HepG2 (cell line): ENCODE measurements around the gene GAPT.

ENCODE experiments used
- CTCF ChIP-seq: sonication (generic); formaldehyde crosslinking; IDR thresholded peaks from 2 replicates; pipeline ENCODE4 v1.5.0; 2020; ENCODE audit warnings: mild to moderate bottlenecking, missing genetic modification reagents, moderate library complexity
- HNRNPK ChIP-seq: fragments of 200-400 bp; formaldehyde crosslinking; IDR thresholded peaks from 2 replicates; pipeline ENCODE4 v1.6.1; 2018; ENCODE audit warnings: low read length, low read depth, moderate library complexity, mild to moderate bottlenecking; ENCODE audit not compliant: poor library complexity, severe bottlenecking
- THAP9 ChIP-seq: sonication (generic); formaldehyde crosslinking; IDR thresholded peaks from 2 replicates; pipeline ENCODE4; 2020; ENCODE audit warnings: missing genetic modification reagents, mild to moderate bottlenecking, borderline replicate concordance
- ZNF260 ChIP-seq: sonication (generic); formaldehyde crosslinking; IDR thresholded peaks from 2 replicates; pipeline ENCODE4 v1.4.0; 2020; ENCODE audit warnings: missing genetic modification reagents, low read depth, mild to moderate bottlenecking, borderline replicate concordance
- ZNF605 ChIP-seq: sonication (generic); formaldehyde crosslinking; IDR thresholded peaks from 2 replicates; pipeline ENCODE4 v1.8.0; 2022; ENCODE audit warnings: mild to moderate bottlenecking, missing genetic modification reagents

- TF ChIP-seq ZNF260 (CRISPR knock-in tag) = no peak
- TF ChIP-seq HNRNPK = no peak
- TF ChIP-seq CTCF = no peak
- no peak for TF ChIP-seq THAP9 (CRISPR knock-in tag)
- TF ChIP-seq ZNF605 = no peak
These were observed 40.2 kb upstream of the GAPT start for GRCh38 chr5:58450811-58451629.
